SK-N-MC (cell line): Measurements from ENCODE around the gene DAPK1.

ENCODE experiments used
- DNase-seq: peaks from one replicate; pipeline ENCODE4 v3.0.0-alpha.2; 2011; ENCODE audit warnings: low read depth, low spot score
- H3K27ac ChIP-seq: fragments of 200-600 bp; sonication (generic); 2 replicates; pipeline ENCODE4 v1.5.1; 2016; ENCODE audit warnings: mixed run types
- H3K36me3 ChIP-seq: fragments of 200-600 bp; sonication (generic); 2 replicates; pipeline ENCODE4 v1.6.1; 2017; ENCODE audit warnings: antibody characterized with exemption, low read length, mixed read lengths; ENCODE audit not compliant: insufficient read depth
- H3K4me3 ChIP-seq: fragments of 200-600 bp; sonication (generic); 2 replicates; pipeline ENCODE4 v1.5.1; 2016
- H3K9ac ChIP-seq: fragments of 200-600 bp; sonication (generic); 2 replicates; pipeline ENCODE4 v1.8.0; 2017; ENCODE audit warnings: mixed run types, mixed read lengths; ENCODE audit not compliant: insufficient read length
- H3K9me3 ChIP-seq: fragments of 200-600 bp; sonication (generic); 2 replicates; pipeline ENCODE4 v1.6.1; 2017; ENCODE audit warnings: low read depth, mild to moderate bottlenecking, antibody characterized with exemption, low read length, moderate library complexity, mixed read lengths
- EZH2 ChIP-seq: fragments of 200-600 bp; sonication (generic); IDR thresholded peaks from one replicate; pipeline ENCODE4 v1.6.1; 2017; ENCODE audit warnings: antibody characterized with exemption
- FOXP2 ChIP-seq: optimal IDR thresholded peaks from 2 replicates; pipeline ENCODE3; 2011; ENCODE audit warnings: mild to moderate bottlenecking, moderate library complexity; ENCODE audit not compliant: insufficient read depth; ENCODE audit errors: extremely low read length, control extremely low read depth
- POLR2AphosphoS5 ChIP-seq: IDR thresholded peaks from 2 replicates; pipeline ENCODE4 v1.6.1; 2012; ENCODE audit warnings: mild to moderate bottlenecking, low read depth, low read length, borderline replicate concordance

The DAPK1 gene

DNA sequence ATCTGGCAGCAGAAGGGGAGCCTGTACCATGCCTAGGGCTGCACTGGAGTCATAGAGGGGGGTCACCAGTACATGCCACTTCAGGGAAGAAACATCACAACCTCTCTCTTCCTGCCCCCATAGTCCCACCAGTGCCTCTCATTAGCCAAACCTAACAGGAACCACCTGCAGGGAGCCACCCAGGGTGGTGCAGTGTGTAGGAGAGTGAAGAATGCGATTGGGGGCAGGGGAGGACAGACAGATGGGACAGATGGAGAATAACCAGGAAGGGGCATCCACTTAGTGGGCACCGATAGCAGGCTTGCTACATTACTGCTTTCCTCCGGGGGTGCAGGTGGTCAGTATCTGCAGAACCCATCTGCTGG lies 19.2 kb downstream of the DAPK1 start:
- no peaks in the 10 kb centered on the region for H3K9me3 ChIP-seq
- peak overlapping the region; percentile 64; the same call in 1 of the 2 replicates for H3K27ac ChIP-seq
- H3K9ac ChIP-seq, result no peak overlapping the region
- H3K4me3 ChIP-seq, result peak overlapping the region; percentile 55
- TF ChIP-seq FOXP2 (no peak), POLR2AphosphoS5 (no peak), EZH2 (no peak)
- DNase-seq, result no peak
- H3K36me3 ChIP-seq, result peaks cover 24% of the 10 kb centered on the region

DNA sequence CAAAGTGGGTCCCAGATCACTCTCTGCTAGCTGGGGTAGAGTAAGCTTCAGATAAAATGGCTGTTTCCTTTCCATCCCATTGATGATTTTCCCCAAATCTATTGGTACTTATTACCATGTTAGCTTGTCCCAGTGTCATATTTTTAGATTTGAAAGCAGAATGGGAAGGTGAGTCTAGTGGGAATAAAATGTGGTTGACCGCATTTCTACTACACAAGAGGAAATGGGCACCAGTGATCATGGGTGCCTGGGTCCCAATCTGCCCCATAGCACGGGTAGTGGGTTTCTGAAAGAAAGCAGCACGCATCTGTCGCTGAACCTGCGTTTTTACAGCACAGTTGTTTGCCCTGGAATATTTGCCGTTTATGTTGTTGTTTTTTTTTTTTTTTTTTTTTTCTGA lies 20.1 kb downstream of the DAPK1 start:
- TF ChIP-seq FOXP2 (no peak), POLR2AphosphoS5 (no peak; the same call in 1 of the 2 replicates), EZH2 (no peak)
- H3K27ac ChIP-seq, result no peak overlapping the region
- H3K36me3 ChIP-seq, result peaks cover 22% of the 10 kb centered on the region
- no peak overlapping the region for H3K9ac ChIP-seq
- no peak overlapping the region for H3K4me3 ChIP-seq
- no peaks in the 10 kb centered on the region for H3K9me3 ChIP-seq
- DNase-seq, result no peak

DNA sequence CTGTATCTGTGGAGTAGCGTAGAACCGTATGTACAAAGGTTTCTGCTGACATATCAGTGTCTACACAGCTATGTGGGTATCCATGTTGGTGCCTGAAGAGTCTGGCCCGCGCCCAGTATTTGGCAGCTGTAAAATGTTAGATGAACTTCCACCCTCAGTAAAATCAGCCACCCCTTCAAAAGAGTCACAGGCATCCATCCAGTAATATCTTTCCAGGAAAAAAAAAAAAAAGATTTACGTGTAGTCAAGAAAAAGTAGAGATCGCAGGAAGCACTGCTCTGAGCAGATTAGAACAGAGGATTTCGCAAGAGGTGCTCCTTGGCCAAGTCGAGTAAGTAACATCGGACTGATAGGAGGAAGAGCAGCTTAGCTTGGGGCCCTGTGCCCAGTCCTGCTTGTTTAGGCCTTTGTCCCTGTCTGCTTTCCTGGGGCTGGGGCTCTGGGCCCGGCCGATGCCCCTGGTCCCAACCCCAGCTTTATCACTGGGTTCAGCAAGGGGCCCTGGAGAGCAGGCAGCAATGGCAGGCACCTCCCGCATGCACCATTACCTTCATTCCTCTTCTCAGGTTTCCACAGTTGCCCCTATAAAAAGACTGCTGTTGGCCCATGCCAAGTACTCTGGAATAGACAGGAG lies 21.2 kb downstream of the DAPK1 start:
- no peak for DNase-seq
- Histone ChIP-seq H3K9ac (no peak overlapping the region), H3K27ac (no peak overlapping the region), H3K36me3 (peaks cover 15% of the 10 kb centered on the region), H3K9me3 (no peaks in the 10 kb centered on the region), H3K4me3 (no peak overlapping the region)
- no peak for TF ChIP-seq POLR2AphosphoS5
- TF ChIP-seq EZH2, result no peak
- no peak for TF ChIP-seq FOXP2

DNA sequence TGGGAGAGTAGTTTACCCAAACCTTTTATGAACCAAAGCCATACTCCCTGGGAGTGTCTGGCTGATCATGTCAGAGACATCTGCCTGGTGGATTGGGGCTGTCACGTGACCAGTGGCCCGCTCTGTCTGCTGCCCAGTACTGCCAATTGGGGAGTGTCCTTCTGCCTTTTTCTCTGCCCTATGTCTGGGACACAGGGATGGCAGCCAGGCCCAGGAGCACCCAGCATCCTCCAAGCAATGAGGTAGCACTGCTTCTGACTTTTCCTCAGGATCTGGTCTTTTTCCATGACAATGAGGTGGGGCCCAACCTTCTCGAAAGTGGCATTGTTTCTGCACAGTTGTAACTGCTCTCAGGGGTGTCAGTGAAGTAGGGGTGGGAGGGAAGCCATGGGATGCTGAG lies 21.8 kb downstream of the DAPK1 start:
- no peak overlapping the region for H3K4me3 ChIP-seq
- peaks cover 20% of the 10 kb centered on the region for H3K36me3 ChIP-seq
- no peak overlapping the region for H3K27ac ChIP-seq
- no peak for DNase-seq
- TF ChIP-seq POLR2AphosphoS5 (no peak), FOXP2 (no peak), EZH2 (no peak)
- H3K9ac ChIP-seq, result no peak overlapping the region
- H3K9me3 ChIP-seq, result no peaks in the 10 kb centered on the region

DNA sequence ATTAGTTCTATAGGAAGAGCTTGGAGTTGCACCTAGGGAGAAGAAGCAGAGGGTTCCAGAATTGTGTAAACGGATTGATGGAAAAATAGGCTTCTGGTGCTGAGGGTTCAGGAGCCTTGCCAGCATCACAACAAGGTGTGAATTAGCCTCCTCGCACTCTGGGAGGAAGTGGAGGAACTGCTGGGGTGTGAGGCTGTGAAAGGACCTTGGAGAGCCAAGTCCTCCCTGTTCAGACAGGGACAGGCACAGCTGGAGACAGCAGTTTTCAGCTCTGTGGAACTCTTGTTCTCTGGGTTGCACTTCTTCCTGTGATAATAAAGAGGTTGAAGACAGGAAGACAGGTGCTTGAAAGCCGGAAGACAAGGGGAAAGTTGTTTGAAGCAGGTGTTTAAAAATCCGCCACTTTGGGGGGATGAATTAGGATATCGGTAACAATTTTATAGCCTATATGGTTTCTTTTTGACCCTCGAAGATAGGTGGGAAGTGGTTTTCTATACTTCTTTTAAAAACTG lies 22.6 kb downstream of the DAPK1 start:
- Histone ChIP-seq H3K9ac (no peak overlapping the region), H3K27ac (no peak overlapping the region), H3K36me3 (peaks cover 25% of the 10 kb centered on the region), H3K9me3 (no peaks in the 10 kb centered on the region), H3K4me3 (no peak overlapping the region)
- no peak for DNase-seq
- TF ChIP-seq FOXP2, result no peak
- no peak for TF ChIP-seq POLR2AphosphoS5
- no peak for TF ChIP-seq EZH2

DNA sequence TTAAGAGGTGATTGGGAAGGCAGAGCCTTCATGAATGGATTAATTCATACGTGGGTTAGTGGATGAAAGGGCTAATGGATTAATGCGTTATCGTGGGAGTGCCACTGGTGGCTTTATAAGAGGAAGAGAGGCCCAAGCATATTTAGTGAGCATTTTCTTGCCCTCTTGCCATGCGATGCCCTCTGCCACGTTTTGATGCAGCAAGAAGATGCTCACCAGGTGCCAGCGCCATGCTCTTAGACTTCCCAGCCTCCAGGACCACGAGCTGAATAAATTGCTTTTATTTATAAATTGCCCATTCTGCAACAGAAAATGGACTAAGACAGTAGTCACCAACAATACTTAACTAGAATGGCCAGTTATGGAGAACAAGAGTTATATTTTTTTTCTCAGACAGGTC lies 24.2 kb downstream of the DAPK1 start:
- DNase-seq, result no peak
- H3K27ac ChIP-seq, result no peak overlapping the region
- H3K4me3 ChIP-seq, result no peak overlapping the region
- peaks cover 25% of the 10 kb centered on the region for H3K36me3 ChIP-seq
- TF ChIP-seq FOXP2, result no peak
- H3K9me3 ChIP-seq, result no peaks in the 10 kb centered on the region
- H3K9ac ChIP-seq, result no peak overlapping the region

DNA sequence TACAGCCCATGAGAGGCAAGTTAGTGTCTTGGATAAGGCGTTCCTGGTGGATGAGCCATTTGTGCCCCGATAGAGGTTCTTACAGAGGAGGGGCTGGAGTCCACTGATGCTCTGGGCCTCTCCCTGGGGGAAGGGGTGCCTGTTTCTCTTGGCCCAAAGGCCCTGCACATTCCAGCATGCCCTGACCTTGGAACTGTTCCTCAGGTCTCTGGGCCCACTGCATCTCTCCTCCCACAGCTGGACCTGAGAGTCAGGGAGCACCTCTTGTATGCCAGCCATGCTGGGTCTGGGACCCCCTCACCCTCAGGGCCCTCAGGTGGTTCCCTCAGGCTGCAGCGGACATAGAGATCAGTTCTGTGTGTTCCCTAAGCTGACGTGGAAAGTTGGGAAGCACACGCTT lies 26.4 kb downstream of the DAPK1 start:
- Histone ChIP-seq H3K4me3 (no peak overlapping the region), H3K9ac (no peak overlapping the region), H3K27ac (no peak overlapping the region), H3K9me3 (no peaks in the 10 kb centered on the region), H3K36me3 (peaks cover 22% of the 10 kb centered on the region)
- DNase-seq, result no peak
- TF ChIP-seq FOXP2 (no peak), EZH2 (no peak), POLR2AphosphoS5 (no peak)

DNA sequence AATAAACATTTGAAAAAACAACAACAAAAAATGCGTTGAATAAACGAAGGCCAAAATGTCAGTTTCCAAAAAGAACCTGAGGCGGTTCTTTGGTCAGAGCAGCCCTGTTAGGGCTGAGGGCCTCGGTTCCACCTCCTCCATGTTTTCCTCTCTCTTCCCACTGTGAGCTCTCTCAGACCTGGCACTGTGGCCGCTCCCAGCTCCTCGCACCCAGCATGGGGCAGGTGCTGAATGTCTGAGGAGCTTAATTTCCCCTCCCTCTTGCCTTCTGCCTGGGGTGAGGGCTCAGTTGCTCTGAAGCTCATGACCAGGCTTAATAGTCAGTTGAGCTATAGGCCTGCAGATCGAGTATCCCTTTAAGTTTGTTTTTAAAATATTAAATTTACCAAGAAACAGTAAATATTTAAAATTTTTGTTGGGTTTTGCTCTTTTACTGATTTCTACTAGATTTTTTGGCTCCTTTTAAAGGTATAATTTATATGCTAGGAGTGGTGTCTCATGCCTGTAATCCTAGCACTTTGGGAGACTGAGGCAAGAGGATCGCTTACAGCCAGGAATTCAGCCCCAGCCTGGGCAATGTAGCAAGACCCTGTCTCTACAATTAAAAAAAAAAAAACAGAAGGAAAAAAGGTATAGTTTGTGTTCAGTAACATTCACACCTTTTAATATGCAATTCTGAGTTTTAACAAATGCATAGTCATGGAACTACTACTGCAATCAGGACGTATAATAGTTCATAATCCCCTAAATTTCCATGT lies 28.1 kb downstream of the DAPK1 start:
- H3K9ac ChIP-seq, result no peak overlapping the region
- no peak overlapping the region for H3K4me3 ChIP-seq
- no peak overlapping the region for H3K27ac ChIP-seq
- peaks cover 26% of the 10 kb centered on the region for H3K36me3 ChIP-seq
- no peak for DNase-seq
- no peaks in the 10 kb centered on the region for H3K9me3 ChIP-seq
- TF ChIP-seq EZH2 (no peak), POLR2AphosphoS5 (no peak), FOXP2 (no peak)
